SK-N-SH treated with all-trans-retinoic acid at 6 μM for 48 hours (cell line): ENCODE measurements around the gene TRIM13.

Experiments used
- ATAC-seq: fragments of 200-7000 bp; cut with Tn5 transposase; 3 replicates; pipeline ENCODE4 v1.9.1; 2020; ENCODE audit warnings: mild to moderate bottlenecking, moderate library complexity
- BACH2 ChIP-seq: fragments of 250-450 bp; sonication (Bioruptor Pico); IDR thresholded peaks from 2 replicates; pipeline ENCODE4 v1.9.0; 2021; ENCODE audit warnings: mild to moderate bottlenecking, borderline replicate concordance
- ISL1 ChIP-seq: fragments of 250-450 bp; sonication (Bioruptor Pico); IDR thresholded peaks from 2 replicates; pipeline ENCODE4 v2.1.2; 2022; ENCODE audit warnings: mild to moderate bottlenecking, moderate library complexity
- TF ChIP-seq, protein P1 (sequence below): fragments of 250-450 bp; sonication (Bioruptor Pico); IDR thresholded peaks from 2 replicates; pipeline ENCODE4 v1.5.1; 2021; ENCODE audit warnings: mild to moderate bottlenecking, moderate library complexity

The TRIM13 gene

DNA sequence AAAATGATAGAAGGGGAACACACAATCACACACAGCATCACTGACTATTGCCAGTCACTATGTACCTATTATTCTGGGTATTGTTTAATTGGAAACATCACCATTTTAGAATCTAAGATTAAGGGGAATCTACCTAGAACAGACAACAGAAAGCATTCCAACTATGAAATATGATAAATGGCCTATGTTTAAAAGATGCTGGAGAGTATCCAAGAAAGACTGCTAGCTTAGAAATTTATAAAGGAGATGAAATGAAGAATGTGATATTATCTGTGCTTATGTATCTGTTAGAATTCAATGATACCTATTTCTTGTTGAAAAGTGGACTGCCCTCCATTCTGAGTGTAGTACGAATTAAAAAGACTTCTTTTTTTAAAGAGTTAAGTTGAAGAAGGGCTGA lies 68.9 kb downstream of the TRIM13 start:
- no peak for TF ChIP-seq BACH2
- TF ChIP-seq, protein P1, sequence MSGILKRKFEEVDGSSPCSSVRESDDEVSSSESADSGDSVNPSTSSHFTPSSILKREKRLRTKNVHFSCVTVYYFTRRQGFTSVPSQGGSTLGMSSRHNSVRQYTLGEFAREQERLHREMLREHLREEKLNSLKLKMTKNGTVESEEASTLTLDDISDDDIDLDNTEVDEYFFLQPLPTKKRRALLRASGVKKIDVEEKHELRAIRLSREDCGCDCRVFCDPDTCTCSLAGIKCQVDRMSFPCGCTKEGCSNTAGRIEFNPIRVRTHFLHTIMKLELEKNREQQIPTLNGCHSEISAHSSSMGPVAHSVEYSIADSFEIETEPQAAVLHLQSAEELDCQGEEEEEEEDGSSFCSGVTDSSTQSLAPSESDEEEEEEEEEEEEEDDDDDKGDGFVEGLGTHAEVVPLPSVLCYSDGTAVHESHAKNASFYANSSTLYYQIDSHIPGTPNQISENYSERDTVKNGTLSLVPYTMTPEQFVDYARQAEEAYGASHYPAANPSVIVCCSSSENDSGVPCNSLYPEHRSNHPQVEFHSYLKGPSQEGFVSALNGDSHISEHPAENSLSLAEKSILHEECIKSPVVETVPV (CRISPR knock-in tag): no peak
- TF ChIP-seq ISL1 (CRISPR knock-in tag): peak; percentile 98
- peak; percentile 84 for ATAC-seq
